Central memory CD8-positive, alpha-beta T cell (primary cell): ENCODE measurements around the gene SPTAN1.

Source experiments
- ATAC-seq: fragments of 150-1000 bp; cut with Tn5 transposase; replicated peaks from 2 replicates; pipeline ENCODE4 v1.10.0; 2022; ENCODE audit warnings: mild to moderate bottlenecking, moderate FRiP score, moderate number of reproducible peaks; ENCODE audit not compliant: poor library complexity, severe bottlenecking; ENCODE audit errors: extremely low read depth
- DNase-seq, 2 donors: peaks; one replicate each; pipeline ENCODE4 v3.0.0; 2021; ENCODE audit warnings: low spot score in 2 of 2
- H3K27ac Mint-ChIP-seq: one replicate; pipeline ENCODE4 v1.8.0; 2022; ENCODE audit warnings: low read depth, mild to moderate bottlenecking, moderate library complexity, mixed read lengths
- H3K27me3 Mint-ChIP-seq: one replicate; pipeline ENCODE4 v1.8.0; 2022; ENCODE audit warnings: mixed read lengths
- H3K36me3 Mint-ChIP-seq: one replicate; pipeline ENCODE4 v1.8.0; 2022; ENCODE audit warnings: mild to moderate bottlenecking, moderate library complexity, mixed read lengths; ENCODE audit not compliant: insufficient read depth
- H3K4me1 Mint-ChIP-seq: one replicate; pipeline ENCODE4 v1.8.0; 2022; ENCODE audit warnings: mixed read lengths
- H3K4me3 Mint-ChIP-seq: one replicate; pipeline ENCODE4 v1.8.0; 2022; ENCODE audit warnings: mild to moderate bottlenecking, moderate library complexity, mixed read lengths
- H3K9me3 Mint-ChIP-seq: one replicate; pipeline ENCODE4 v1.8.0; 2022; ENCODE audit warnings: mixed read lengths

SPTAN1 gene

GRCh38 chr9:128532581-128532980 lies 19.8 kb upstream of the SPTAN1 start:
- Mint-ChIP-seq H3K27ac (no peak overlapping the region), H3K9me3 (no peaks in the 10 kb centered on the region), H3K27me3 (no peaks in the 10 kb centered on the region), H3K36me3 (peaks cover 73% of the 10 kb centered on the region), H3K4me1 (no peaks in the 10 kb centered on the region), H3K4me3 (no peak overlapping the region)
- DNase-seq (no peak), ATAC-seq (no peak)

- Mint-ChIP-seq H3K27ac (no peak overlapping the region), H3K9me3 (no peaks in the 10 kb centered on the region), H3K27me3 (no peaks in the 10 kb centered on the region), H3K4me3 (no peak overlapping the region), H3K36me3 (peaks cover 56% of the 10 kb centered on the region), H3K4me1 (peaks cover 11% of the 10 kb centered on the region)
- ATAC-seq (no peak), DNase-seq (no peak)
Observed at GRCh38 chr9:128540634-128541360, 11.6 kb upstream of the SPTAN1 start.

- Mint-ChIP-seq H3K27me3 (no peaks in the 10 kb centered on the region), H3K27ac (no peak overlapping the region), H3K4me3 (no peak overlapping the region), H3K36me3 (peaks cover 16% of the 10 kb centered on the region), H3K4me1 (peaks cover 12% of the 10 kb centered on the region), H3K9me3 (no peaks in the 10 kb centered on the region)
- DNase-seq (no peak), ATAC-seq (no peak)
Observed at GRCh38 chr9:128546504-128546903, 5.9 kb upstream of the SPTAN1 start.

- no peak overlapping the region for H3K4me3 Mint-ChIP-seq
- DNase-seq (no peak), ATAC-seq (no peak)
- peaks cover 18% of the 10 kb centered on the region for H3K4me1 Mint-ChIP-seq
- H3K9me3 Mint-ChIP-seq: no peaks in the 10 kb centered on the region
- no peak overlapping the region for H3K27ac Mint-ChIP-seq
- H3K36me3 Mint-ChIP-seq: no peaks in the 10 kb centered on the region
- no peaks in the 10 kb centered on the region for H3K27me3 Mint-ChIP-seq
Observed at GRCh38 chr9:128548876-128549275, 3.5 kb upstream of the SPTAN1 start.

- ATAC-seq (no peak), DNase-seq (no peak)
- Mint-ChIP-seq H3K27ac (peak overlapping the region; percentile 16), H3K4me3 (peak overlapping the region; percentile 18), H3K27me3 (no peaks in the 10 kb centered on the region), H3K4me1 (peaks cover 18% of the 10 kb centered on the region), H3K9me3 (no peaks in the 10 kb centered on the region), H3K36me3 (no peaks in the 10 kb centered on the region)
Observed at GRCh38 chr9:128550226-128550625, 2.2 kb upstream of the SPTAN1 start.

- H3K36me3 Mint-ChIP-seq: no peaks in the 10 kb centered on the region
- H3K9me3 Mint-ChIP-seq: no peaks in the 10 kb centered on the region
- H3K27ac Mint-ChIP-seq: no peak overlapping the region
- H3K4me1 Mint-ChIP-seq: peaks cover 18% of the 10 kb centered on the region
- ATAC-seq (no peak), DNase-seq (no peak)
- H3K4me3 Mint-ChIP-seq: no peak overlapping the region
- no peaks in the 10 kb centered on the region for H3K27me3 Mint-ChIP-seq
Observed at GRCh38 chr9:128550770-128551656, 1.4 kb upstream of the SPTAN1 start.

GRCh38 chr9:128551657-128552152 lies 682 bp upstream of the SPTAN1 start:
- no peaks in the 10 kb centered on the region for H3K36me3 Mint-ChIP-seq
- DNase-seq: no peak
- peaks cover 20% of the 10 kb centered on the region for H3K4me1 Mint-ChIP-seq
- H3K27me3 Mint-ChIP-seq: no peaks in the 10 kb centered on the region
- no peaks in the 10 kb centered on the region for H3K9me3 Mint-ChIP-seq
- H3K4me3 Mint-ChIP-seq: no peak overlapping the region
- ATAC-seq: no peak
- H3K27ac Mint-ChIP-seq: no peak overlapping the region

- Mint-ChIP-seq H3K36me3 (no peaks in the 10 kb centered on the region), H3K4me1 (peaks cover 28% of the 10 kb centered on the region), H3K27ac (no peak overlapping the region), H3K9me3 (no peaks in the 10 kb centered on the region), H3K27me3 (no peaks in the 10 kb centered on the region), H3K4me3 (no peak overlapping the region)
- no peak for DNase-seq
- peak; percentile 15 for ATAC-seq
Observed at GRCh38 chr9:128552744-128553440, 505 bp downstream of the SPTAN1 start.

GRCh38 chr9:128553728-128554127 lies 1.3 kb downstream of the SPTAN1 start:
- Mint-ChIP-seq H3K4me1 (peaks cover 35% of the 10 kb centered on the region), H3K27me3 (no peaks in the 10 kb centered on the region)
- no peak for DNase-seq

GRCh38 chr9:128554155-128554862 lies 1.9 kb downstream of the SPTAN1 start:
- ATAC-seq: no peak
- no peaks in the 10 kb centered on the region for H3K36me3 Mint-ChIP-seq
- no peak for DNase-seq
- no peak overlapping the region for H3K27ac Mint-ChIP-seq
- no peaks in the 10 kb centered on the region for H3K27me3 Mint-ChIP-seq
- no peaks in the 10 kb centered on the region for H3K9me3 Mint-ChIP-seq
- peaks cover 41% of the 10 kb centered on the region for H3K4me1 Mint-ChIP-seq
- no peak overlapping the region for H3K4me3 Mint-ChIP-seq

More at GRCh38 chr9:128553728-128554127, 1.3 kb downstream of the SPTAN1 start:
- no peaks in the 10 kb centered on the region for H3K9me3 Mint-ChIP-seq
- no peak for ATAC-seq
- H3K27ac Mint-ChIP-seq: no peak overlapping the region
- no peaks in the 10 kb centered on the region for H3K36me3 Mint-ChIP-seq
- no peak overlapping the region for H3K4me3 Mint-ChIP-seq

- no peak overlapping the region for H3K4me3 Mint-ChIP-seq
- H3K36me3 Mint-ChIP-seq: peaks cover 1% of the 10 kb centered on the region
- DNase-seq: no peak
- no peaks in the 10 kb centered on the region for H3K9me3 Mint-ChIP-seq
- H3K27ac Mint-ChIP-seq: no peak overlapping the region
- peaks cover 37% of the 10 kb centered on the region for H3K4me1 Mint-ChIP-seq
- ATAC-seq: no peak
- no peaks in the 10 kb centered on the region for H3K27me3 Mint-ChIP-seq
Observed at GRCh38 chr9:128555180-128555721, 2.9 kb downstream of the SPTAN1 start.

GRCh38 chr9:128556276-128556675 lies 3.9 kb downstream of the SPTAN1 start:
- no peaks in the 10 kb centered on the region for H3K27me3 Mint-ChIP-seq
- H3K4me3 Mint-ChIP-seq: no peak overlapping the region
- H3K4me1 Mint-ChIP-seq: peaks cover 32% of the 10 kb centered on the region
- no peak for DNase-seq
- peak overlapping the region; percentile 57 for H3K27ac Mint-ChIP-seq
- peaks cover 1% of the 10 kb centered on the region for H3K36me3 Mint-ChIP-seq
- H3K9me3 Mint-ChIP-seq: no peaks in the 10 kb centered on the region
- no peak for ATAC-seq
